Measurements from ENCODE around the gene C22orf31. TPM values are rescaled to one million over a fixed set of nuclear protein-coding genes. Genes with fewer than 3 reads are reported as not detected.

Gene C22orf31
- total RNA-seq, 1 donor: not detected

DNA sequence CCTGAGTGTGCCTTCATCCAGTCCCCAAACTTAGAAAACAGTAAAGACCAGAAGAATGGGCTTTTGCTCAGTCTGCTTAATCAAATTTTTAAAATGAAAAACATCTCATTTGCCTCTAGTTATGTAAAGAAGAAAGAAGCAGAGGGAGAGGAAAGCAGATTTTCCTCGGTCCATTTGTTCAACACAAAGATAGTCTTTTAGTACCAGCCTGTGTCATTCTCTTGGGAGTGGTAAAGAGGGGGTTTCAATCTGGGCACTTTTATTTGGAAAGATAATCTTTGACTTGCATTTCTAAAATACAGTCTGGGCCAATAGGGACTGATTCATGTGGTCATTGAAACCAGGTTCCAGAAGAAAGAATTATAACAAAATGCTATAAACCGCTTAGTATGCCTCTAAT, 40.7 kb upstream of the C22orf31 start:
- no peak for DNase-seq (ENCODE audit: low read depth)
- TF ChIP-seq, protein P1, sequence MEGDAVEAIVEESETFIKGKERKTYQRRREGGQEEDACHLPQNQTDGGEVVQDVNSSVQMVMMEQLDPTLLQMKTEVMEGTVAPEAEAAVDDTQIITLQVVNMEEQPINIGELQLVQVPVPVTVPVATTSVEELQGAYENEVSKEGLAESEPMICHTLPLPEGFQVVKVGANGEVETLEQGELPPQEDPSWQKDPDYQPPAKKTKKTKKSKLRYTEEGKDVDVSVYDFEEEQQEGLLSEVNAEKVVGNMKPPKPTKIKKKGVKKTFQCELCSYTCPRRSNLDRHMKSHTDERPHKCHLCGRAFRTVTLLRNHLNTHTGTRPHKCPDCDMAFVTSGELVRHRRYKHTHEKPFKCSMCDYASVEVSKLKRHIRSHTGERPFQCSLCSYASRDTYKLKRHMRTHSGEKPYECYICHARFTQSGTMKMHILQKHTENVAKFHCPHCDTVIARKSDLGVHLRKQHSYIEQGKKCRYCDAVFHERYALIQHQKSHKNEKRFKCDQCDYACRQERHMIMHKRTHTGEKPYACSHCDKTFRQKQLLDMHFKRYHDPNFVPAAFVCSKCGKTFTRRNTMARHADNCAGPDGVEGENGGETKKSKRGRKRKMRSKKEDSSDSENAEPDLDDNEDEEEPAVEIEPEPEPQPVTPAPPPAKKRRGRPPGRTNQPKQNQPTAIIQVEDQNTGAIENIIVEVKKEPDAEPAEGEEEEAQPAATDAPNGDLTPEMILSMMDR (IDR thresholded peaks at IDR 0.05; ENCODE audit: insufficient read depth, low read length): no peak
- H3K4me3 ChIP-seq (ENCODE audit: low read depth, low read length): no peak overlapping the region

DNA sequence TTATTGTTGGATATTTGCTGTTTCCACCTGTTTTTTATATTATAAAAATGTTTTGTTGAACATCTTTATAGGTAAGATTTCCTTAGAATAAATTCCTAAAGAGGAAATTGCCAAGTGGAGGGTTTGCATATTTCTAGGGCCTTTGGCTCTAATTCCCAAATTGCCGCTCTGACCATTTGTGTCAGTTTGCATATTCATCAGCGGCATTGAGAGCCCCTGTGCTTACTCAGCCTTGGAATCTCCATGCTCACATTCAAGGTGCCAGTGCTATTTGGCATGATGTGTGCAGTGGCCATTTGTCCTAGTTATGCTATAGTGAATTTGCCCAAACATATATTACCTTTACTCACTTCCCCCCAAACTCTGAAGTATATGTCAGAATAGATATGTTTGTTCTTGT, 36.7 kb upstream of the C22orf31 start:
- no peak overlapping the region for H3K4me3 ChIP-seq (ENCODE audit: low read depth, low read length)
- no peak for DNase-seq (ENCODE audit: low read depth)
- TF ChIP-seq, protein P1 (IDR thresholded peaks at IDR 0.05; ENCODE audit: insufficient read depth, low read length): no peak

DNA sequence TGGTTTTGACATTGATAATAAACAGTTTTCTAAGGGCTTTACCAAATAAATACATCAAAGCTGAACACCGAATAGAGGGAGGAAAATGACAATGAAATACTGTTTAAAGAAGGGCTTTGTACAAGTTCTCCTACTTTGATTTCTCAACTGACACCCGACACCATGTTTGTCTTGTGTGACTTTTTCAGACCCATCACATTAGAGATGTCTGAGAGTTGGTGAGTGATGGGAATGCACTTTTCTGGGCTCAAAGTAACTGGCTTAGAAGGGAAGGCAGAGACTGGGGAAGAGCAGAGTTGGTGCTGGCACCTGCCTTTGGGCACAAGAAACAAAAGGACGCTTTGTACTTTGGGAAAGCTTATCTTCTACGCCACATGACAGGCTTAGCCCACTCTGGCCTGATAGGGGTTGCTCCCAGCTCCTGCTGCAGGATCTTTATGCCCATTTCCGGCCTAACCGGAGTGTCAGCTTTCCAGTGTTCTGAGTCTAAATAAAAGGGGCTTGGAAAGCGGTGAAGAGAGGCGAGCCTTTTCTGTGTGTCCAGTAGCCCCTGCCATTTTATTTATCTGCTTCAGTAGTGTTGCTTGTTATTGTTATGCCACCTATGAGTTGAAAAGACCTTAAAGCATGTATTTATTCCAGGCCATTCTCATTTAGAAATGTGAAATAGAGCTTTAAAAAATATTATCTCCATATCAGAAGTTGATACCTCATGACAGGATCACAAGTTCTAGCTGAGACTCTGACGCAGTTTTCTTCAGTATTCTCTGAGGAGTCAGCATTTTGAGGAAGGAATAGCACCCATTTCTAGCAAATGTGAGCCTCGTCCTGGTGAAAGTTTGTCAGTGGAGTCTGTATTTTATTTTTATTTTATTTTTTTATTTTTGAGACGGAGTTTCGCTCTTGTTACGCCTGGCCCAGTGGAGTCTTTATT, 35.4 kb upstream of the C22orf31 start:
- TF ChIP-seq, protein P1 (IDR thresholded peaks at IDR 0.05; ENCODE audit: insufficient read depth, low read length): no peak
- no peak for DNase-seq (ENCODE audit: low read depth)
- H3K4me3 ChIP-seq (ENCODE audit: low read depth, low read length): no peak overlapping the region

DNA sequence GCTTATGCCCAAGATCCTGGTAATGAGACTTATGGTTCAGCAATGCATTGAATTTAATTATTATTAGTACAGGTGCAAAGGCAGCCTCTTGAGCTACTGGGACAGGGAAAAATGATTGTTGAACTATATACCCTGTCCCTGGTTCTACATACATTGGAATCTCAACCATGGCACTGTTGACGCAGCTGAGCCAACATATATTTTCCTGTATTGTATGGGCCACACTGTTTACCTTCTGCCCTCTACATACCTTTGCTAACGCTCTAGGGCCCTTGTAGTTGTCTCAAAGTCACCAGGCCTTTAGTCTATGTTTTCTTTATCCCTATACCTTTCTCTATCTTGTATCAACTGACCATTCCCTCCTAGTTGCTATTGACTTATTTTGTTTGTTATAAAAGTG, 33.8 kb upstream of the C22orf31 start:
- DNase-seq (ENCODE audit: low read depth): no peak
- no peak overlapping the region for H3K4me3 ChIP-seq (ENCODE audit: low read depth, low read length)
- TF ChIP-seq, protein P1 (IDR thresholded peaks at IDR 0.05; ENCODE audit: insufficient read depth, low read length): no peak

DNA sequence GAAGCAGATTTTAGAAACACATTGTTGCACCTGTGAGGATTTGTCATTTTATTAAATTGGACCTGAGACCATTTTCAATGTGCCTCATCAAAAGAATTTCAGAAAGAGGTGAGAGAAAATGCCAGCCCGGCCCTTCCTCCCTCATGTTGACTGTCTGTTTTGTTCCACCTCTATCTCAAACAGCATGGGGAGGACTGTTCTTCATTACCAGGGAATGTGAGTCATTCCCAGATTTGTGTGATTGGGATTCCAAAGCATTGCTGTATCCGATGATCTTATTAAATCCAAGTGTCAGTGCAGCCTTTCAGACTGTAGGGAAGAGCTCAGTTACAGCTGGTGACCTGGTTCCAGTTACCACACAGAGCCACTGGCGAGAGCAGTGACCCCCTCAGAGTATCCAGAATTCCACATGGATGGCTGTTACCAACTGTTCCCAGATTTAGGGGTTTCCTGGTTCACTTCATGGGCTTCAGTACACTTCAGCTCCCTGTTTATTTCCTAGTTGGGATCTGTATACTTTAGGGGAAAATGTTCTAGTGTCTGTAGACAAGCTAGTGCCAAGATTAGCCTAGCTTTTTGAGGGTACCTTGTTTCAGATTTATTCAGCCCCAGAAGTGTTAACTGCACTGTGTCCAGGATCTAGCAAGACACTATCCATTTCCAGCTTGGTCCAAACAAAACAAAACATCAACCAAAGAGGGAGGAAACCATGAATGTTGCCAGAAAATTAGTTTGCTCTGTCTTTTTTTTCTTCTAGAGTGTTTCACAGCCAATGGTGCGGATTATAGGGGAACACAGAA, 32.1 kb upstream of the C22orf31 start:
- H3K4me3 ChIP-seq (ENCODE audit: low read depth, low read length): peak overlapping the region; percentile 38
- peak; percentile 85 for DNase-seq (ENCODE audit: low read depth)
- TF ChIP-seq, protein P1 (IDR thresholded peaks at IDR 0.05; ENCODE audit: insufficient read depth, low read length): peak; percentile 7

DNA sequence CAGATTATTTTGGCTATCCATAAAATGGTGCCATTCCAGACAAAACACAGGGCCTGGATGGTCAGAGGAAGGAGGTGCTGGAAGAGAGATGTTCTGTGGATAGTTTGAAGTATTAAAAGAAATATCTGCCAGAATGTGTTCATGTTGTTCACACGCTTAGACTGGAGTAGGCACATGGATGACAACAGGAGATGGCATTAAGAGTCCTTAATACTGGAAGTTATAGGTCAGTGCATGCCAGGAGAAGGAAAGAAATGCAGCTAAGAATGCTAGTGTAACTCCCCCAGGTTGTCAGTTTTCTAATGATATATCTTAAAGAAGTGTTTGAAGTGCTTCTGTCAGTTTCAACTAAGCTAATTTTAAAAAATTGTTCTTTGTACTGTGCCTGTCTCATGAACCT, 31.4 kb upstream of the C22orf31 start:
- TF ChIP-seq, protein P1 (IDR thresholded peaks at IDR 0.05; ENCODE audit: insufficient read depth, low read length): no peak

More for the DNA sequence above, 31.4 kb upstream of the C22orf31 start:
- no peak for DNase-seq (ENCODE audit: low read depth)
- no peak overlapping the region for H3K4me3 ChIP-seq (ENCODE audit: low read depth, low read length)

All from fibroblast of the aortic adventitia (primary cell).